AG04450 (cell line): ENCODE data around the gene SLC35G3. TPM values are rescaled to one million over a fixed set of nuclear protein-coding genes. Genes with fewer than 3 reads are reported as not detected.
"Not testable (repeated sequence)": the region's sequence is repeated elsewhere in the genome, so short reads cannot be mapped to it uniquely, and the experiment has no call there.

Experiments used
- CTCF ChIA-PET: fragments of 300-600, 350-600 bp; formaldehyde crosslinking; extraction: SDS; loops from one replicate; lab custom pipeline; 2022; ENCODE audit warnings: antibody characterized with exemption, inconsistent platforms; lab: Charles Lee
- POLR2A ChIA-PET: fragments of 350-600 bp; formaldehyde crosslinking; extraction: SDS; loops from one replicate; lab custom pipeline; 2021; ENCODE audit warnings: antibody characterized with exemption, inconsistent platforms; lab: Yijun Ruan, JAX
- DNase-seq: peaks from one replicate; pipeline ENCODE4 v3.0.0-alpha.2; 2011; ENCODE audit warnings: low read depth, low spot score
- H3K27ac ChIP-seq: one replicate; pipeline ENCODE4 v1.5.1; 2012; ENCODE audit warnings: low read depth, low read length, control low read depth
- H3K27me3 ChIP-seq: one replicate; pipeline ENCODE4 v1.6.0; 2012; ENCODE audit warnings: low read length; ENCODE audit not compliant: control insufficient read depth, insufficient read depth
- H3K4me3 ChIP-seq: 2 replicates; pipeline ENCODE4 v1.5.1; 2011; ENCODE audit warnings: mild to moderate bottlenecking, low read depth, low read length, control low read depth
- H3K9me3 ChIP-seq: 2 replicates; pipeline ENCODE4 v1.5.1; 2012; ENCODE audit warnings: low read length; ENCODE audit not compliant: control insufficient read depth, insufficient read depth
- CTCF ChIP-seq: IDR thresholded peaks from 2 replicates; pipeline ENCODE4 v1.5.1; 2011; ENCODE audit warnings: low read depth, low read length, control low read depth, inconsistent platforms
- polyA plus RNA-seq: library from polyadenylated mRNA; depleted of rRNA; stranded (reverse); fragments of >200 nt; gene quantifications from 2 replicates; pipeline ENCODE4 v1.2.3, GENCODE V29; 2011

SLC35G3 gene
- polyA plus RNA-seq, 1 experiment = not detected

GRCh38 chr17:35212668-35213067 is 18.5 kb upstream of the SLC35G3 start:
- no peak for TF ChIP-seq CTCF
- ChIA-PET POLR2A (no interaction called here), CTCF (no interaction called here)
- no peak for DNase-seq
- Histone ChIP-seq H3K9me3 (no peaks in the 10 kb centered on the region), H3K27ac (no peak overlapping the region), H3K27me3 (no peaks in the 10 kb centered on the region), H3K4me3 (no peak overlapping the region)

- CTCF ChIA-PET = no interaction called here
- POLR2A ChIA-PET = no interaction called here
- H3K27ac ChIP-seq = no peak overlapping the region
- H3K9me3 ChIP-seq = no peaks in the 10 kb centered on the region
- H3K4me3 ChIP-seq = no peak overlapping the region
- TF ChIP-seq CTCF = no peak
- no peaks in the 10 kb centered on the region for H3K27me3 ChIP-seq
- no peak for DNase-seq
Observed at GRCh38 chr17:35210741-35211140, 16.5 kb upstream of the SLC35G3 start.

DNA sequence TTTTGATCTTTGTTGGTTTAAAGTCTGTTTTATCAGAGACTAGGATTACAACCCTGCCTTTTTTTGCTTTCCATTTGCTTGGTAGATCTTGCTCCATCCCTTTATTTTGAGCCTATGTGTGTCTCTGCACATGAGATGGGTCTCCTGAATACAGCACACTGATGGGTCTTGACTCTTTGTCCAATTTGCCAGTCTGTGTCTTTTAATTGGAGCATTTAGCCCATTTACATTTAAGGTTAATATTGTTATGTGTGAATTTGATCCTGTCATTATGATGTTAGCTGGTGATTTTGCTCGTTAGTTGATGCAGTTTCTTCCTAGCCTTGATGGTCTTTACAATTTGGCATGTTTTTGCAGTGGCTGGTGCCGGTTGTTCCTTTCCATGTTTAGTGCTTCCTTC is 8.4 kb upstream of the SLC35G3 start:
- not testable (repeated sequence) for H3K9me3 ChIP-seq, H3K27ac ChIP-seq

GRCh38 chr17:35195062-35195461 is 869 bp upstream of the SLC35G3 start:
- H3K27ac ChIP-seq, H3K9me3 ChIP-seq, POLR2A ChIA-PET, H3K27me3 ChIP-seq, DNase-seq, H3K4me3 ChIP-seq: not testable (repeated sequence)
- CTCF ChIA-PET = interaction anchor here (0.6 kb wide), 1 partner anchor 646 kb away, joined by 3 read pairs; no protein-coding TSS in a partner anchor

More for the DNA sequence above, 8.4 kb upstream of the SLC35G3 start:
- H3K4me3 ChIP-seq, DNase-seq, POLR2A ChIA-PET, CTCF ChIA-PET, H3K27me3 ChIP-seq: not testable (repeated sequence)

- DNase-seq = no peak
- no peak overlapping the region for H3K27ac ChIP-seq
- POLR2A ChIA-PET = no interaction called here
- H3K9me3 ChIP-seq = no peaks in the 10 kb centered on the region; the same call in 1 of the 2 replicates
- CTCF ChIA-PET = no interaction called here
- H3K27me3 ChIP-seq = no peaks in the 10 kb centered on the region
- TF ChIP-seq CTCF = no peak
- H3K4me3 ChIP-seq = no peak overlapping the region
Observed at GRCh38 chr17:35192708-35193107, 1.5 kb downstream of the SLC35G3 start.

- no peaks in the 10 kb centered on the region; the same call in 1 of the 2 replicates for H3K9me3 ChIP-seq
- CTCF ChIA-PET = no interaction called here
- H3K27ac ChIP-seq = no peak overlapping the region
- no peaks in the 10 kb centered on the region for H3K27me3 ChIP-seq
- no peak for TF ChIP-seq CTCF
- DNase-seq = no peak
- POLR2A ChIA-PET = no interaction called here
- H3K4me3 ChIP-seq = no peak overlapping the region
Observed at GRCh38 chr17:35191001-35191695, 3.0 kb downstream of the SLC35G3 start.
